Germinal center (tissue), 1 donor: ENCODE measurements around the gene ASB1.

Experiments
- DNase-seq: peaks from one replicate; pipeline ENCODE4 v3.0.0; 2012; ENCODE audit warnings: mixed read lengths, low spot score

The ASB1 gene

DNA sequence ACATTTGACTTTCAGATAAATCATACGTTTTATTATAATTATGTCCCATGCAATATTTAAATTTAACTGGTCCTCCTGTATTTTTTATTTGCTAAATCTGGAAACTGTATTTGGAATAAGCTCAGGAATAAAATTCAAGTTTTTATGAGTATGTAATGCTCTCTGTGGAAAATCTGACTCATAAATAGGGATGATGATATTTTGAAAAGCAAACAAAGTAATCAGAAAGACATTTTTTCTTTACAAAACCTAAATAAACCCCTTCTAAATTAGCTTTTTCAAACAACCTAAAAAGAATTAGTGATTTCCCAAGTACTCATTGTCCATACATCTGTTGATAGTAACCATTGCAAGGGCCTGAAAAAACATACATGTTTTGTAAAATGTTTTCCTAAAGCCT is 41.1 kb downstream of the ASB1 start:
- no peak for DNase-seq

GRCh38 chr2:238469155-238469554 is 42.4 kb downstream of the ASB1 start:
- no peak for DNase-seq

DNA sequence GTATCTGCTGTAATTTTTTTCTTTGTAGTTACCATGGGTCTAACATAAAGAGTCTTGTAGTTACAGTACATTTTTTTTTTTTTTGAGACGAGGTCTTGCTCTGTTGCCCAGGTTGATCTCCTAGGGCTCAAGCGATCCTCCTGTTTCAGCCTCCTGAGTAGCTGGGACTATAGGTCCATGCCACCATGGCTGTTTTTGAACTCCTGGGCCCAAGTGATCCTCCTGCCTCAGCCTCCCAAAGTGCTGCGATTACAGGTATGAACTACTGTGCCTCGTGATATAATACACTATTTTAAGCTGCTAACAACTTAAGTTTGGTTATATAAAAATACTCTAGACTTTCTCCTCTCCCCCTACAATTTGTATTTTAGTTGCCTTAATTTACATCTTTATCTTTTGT is 46.3 kb downstream of the ASB1 start:
- DNase-seq: no peak

DNA sequence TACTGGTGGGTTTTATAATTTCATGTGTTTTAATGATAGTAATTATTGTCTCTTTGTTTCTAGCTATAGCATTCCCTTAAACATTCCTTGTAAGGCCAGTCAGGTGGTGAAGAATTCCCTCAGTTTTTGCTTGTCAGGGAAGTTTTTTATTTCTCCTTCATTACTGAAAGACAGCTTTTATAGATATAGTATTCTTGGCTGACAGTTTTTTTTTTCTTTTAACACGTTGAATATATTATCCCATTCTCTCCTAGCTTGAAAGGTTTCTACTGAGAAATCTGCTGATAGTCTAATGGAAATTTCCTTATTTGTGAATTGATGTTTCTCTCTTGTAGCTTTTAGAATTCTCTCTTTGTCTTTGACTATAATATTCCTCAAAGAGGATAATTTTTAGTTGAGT is 46.8 kb downstream of the ASB1 start:
- no peak for DNase-seq

GRCh38 chr2:238475034-238475433 is 48.3 kb downstream of the ASB1 start:
- DNase-seq: no peak

GRCh38 chr2:238475566-238475965 is 48.8 kb downstream of the ASB1 start:
- DNase-seq: no peak

- no peak for DNase-seq
These were observed 49.5 kb downstream of the ASB1 start for GRCh38 chr2:238476258-238476657.

- no peak for DNase-seq
These were observed 51.5 kb downstream of the ASB1 start for GRCh38 chr2:238478216-238478615.

- no peak for DNase-seq
These were observed 53.1 kb downstream of the ASB1 start for GRCh38 chr2:238479847-238480246.

GRCh38 chr2:238483021-238483420 is 56.3 kb downstream of the ASB1 start:
- no peak for DNase-seq

DNA sequence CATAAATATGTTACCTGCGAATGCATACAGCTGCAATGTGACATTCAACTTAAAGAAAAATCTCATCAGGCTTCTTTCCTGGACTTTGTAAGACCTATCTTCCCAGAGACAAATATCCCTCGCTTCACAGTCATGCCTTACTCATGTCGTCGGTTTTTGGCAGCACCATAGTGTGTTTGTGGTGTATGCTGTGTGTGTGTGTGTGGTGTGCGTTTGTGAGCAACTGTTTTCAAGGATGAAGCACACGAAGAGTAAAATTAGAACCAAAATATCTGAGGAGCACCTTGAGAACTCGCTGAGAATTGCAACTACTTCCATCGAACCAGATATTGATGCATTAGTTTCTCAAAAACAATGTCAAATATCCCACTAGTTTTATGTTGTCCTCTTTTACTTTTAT is 56.9 kb downstream of the ASB1 start:
- DNase-seq: no peak

- DNase-seq: no peak
These were observed 58.1 kb downstream of the ASB1 start for GRCh38 chr2:238484522-238485452.

DNA sequence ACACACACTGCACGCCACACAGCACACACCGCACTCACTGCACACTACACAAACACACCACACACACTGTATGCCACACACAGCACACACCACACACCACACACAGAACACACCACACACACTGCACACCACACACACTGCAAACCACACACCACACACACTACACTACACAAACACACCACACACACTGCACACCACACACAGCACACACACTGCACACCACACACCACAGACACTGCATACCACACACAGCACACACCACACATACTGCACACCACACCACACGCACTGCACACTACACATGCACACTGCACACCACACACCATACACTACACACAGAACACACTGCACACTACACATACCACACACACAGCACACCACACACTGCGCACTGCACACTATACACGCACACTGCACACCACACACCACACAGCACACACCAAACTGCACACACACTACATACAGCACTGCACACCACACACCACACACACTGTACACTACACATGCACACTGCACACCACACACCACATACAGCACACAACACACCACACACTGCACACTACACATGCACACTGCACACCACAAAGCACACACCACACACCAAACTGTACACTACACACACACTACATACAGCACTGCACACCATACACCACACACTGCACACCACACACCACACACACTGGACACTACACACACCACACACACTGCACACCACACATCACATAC is 59.6 kb downstream of the ASB1 start:
- DNase-seq: no peak

DNA sequence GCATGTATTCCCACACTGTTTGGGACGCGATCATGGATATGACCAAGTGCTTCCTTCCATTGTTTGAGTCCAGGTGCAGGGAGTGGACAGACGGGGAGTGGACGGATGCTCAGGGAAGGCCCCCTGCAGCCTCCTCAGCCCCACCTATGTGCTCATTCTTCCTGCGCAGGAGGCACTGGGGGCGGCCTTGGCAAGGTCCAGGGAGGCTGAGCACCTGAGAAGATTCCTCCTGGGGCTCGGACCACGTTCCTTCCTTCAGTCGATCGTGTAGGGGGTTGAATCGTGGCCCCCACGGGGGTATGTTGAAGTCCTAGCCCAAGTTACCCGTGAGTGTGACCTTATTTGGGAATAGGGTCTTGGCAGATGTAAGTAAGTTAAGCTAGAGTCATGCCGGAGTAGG is 60.4 kb downstream of the ASB1 start:
- DNase-seq: no peak

GRCh38 chr2:238487652-238488346 is 61.1 kb downstream of the ASB1 start:
- DNase-seq: no peak

- DNase-seq: no peak
These were observed 61.7 kb downstream of the ASB1 start for GRCh38 chr2:238488347-238488826.

GRCh38 chr2:238489431-238489830 is 62.7 kb downstream of the ASB1 start:
- DNase-seq: no peak

- DNase-seq: no peak
These were observed 63.2 kb downstream of the ASB1 start for GRCh38 chr2:238489896-238490295.

- DNase-seq: no peak
These were observed 66.1 kb downstream of the ASB1 start for GRCh38 chr2:238492840-238493239.

DNA sequence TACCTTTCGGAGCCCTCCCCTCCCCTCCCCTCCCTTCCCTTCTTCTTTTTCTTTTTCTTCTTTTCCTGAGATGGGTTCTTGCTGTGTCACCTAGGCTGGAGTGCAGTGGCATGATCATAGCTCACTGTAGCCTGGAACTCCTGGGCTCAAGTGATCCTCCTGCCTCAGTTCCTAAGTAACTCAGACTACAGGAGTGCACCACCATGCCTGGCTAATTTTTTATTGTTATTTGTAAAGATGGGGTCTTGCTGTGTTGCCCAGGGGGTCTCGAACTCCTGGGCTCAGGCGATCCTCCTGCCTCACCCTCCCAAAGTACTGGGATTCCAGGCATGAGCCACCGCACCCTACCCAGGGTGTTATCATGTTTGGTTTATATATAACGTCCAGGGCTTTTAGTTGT is 66.7 kb downstream of the ASB1 start:
- DNase-seq: no peak

DNA sequence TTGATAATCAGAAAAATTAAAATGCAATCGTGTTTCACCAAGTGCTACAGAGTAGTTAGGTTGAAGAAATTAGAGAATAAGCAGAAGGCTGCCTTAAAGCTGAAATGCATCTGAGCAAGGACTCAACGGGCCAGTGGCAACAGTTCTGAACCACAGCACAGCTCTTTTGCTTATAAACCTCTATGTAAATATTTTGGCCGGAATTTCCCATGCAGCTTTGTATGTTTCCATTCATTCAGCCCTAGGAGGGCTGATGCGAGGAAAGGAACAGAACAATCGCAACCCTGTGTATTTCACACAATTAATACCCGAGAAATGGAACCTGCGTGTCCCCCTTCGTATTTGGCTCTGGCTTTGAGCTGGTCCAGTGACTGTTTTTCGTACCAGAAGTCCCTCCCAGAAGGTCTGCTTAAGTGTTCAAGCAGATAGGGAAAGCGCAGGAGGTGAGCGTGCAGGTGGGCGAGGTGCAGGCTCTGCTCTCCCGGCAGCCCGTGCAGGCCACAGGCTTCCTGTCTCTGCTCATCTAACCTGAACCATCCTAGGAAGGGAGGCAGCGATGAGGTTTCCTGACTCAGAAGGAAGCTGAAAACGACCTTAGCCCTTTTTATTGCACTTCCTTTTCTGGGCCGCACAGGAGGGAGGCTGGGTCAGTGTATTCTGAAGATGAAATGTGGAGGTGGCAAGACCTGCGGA is 67.3 kb downstream of the ASB1 start:
- DNase-seq: peak; percentile 49

GRCh38 chr2:238494573-238494961 is 67.8 kb downstream of the ASB1 start:
- no peak for DNase-seq
